ENCODE results near the gene SEC22C. TPM values are rescaled to one million over a fixed set of nuclear protein-coding genes. Genes with fewer than 3 reads are reported as not detected.

The SEC22C gene
- total and polyA plus RNA-seq, 2 of the 13 experiments (the other 11 are each of a cell fraction or from before 2014, with no cell fraction given): 20.0 to 40.0 TPM

DNA sequence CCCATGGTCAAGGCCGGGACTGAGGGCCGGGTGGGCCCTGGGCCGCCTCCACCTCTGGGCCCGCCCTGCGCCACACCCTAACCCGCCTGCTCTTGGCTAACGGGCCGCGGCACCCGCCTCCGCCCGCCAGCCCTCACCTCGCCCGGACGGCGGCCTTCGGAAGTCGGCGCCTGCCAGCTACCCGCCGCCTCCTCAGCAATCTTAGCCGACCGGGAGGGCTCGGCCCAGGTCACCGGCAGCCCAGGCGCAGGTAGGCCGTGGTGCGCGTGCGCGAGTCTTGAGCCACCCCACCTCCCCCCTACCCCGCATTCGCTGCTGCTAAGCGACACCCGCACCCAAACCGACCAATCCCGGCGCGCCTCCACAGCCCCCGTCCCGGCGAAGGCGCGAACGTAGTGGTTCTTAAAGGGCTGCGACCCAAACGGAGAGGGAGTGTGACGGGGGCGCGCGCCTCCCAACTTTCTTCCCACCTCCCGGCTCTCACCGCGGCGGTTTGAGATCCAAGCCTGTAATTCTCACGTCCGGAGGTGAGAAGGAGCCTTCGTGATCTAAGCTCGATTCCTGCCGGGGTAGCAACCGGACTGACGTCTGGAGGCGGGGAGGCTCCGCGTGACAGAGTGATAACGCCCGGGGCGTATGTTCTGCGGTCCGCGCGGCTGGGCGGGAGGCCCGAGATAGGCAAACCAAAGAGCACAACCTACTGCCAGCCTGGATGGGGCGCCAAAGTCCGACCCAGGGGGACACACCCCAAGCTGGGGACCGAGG lies at the start of gene SEC22C (continued):
- TF ChIP-seq MED13 (CRISPR knock-in tag; IDR thresholded peaks at IDR 0.05): no peak
- TF ChIP-seq KLF13 (CRISPR knock-in tag; IDR thresholded peaks at IDR 0.05): no peak
- TF ChIP-seq GPN1 (CRISPR knock-in tag; IDR thresholded peaks at IDR 0.05; ENCODE audit: borderline replicate concordance): no peak
- 0 out of 2 replicates have a peak, but pooled peaks have one; percentile 85 for TF ChIP-seq ZBTB10 (CRISPR knock-in tag; IDR thresholded peaks at IDR 0.05; ENCODE audit: borderline replicate concordance)
- TF ChIP-seq ZNF83 (CRISPR knock-in tag; IDR thresholded peaks at IDR 0.05; ENCODE audit: borderline replicate concordance): no peak
- TF ChIP-seq BHLHE40 (IDR thresholded peaks at IDR 0.05; ENCODE audit: low read length): no peak
- peak; percentile 79 for TF ChIP-seq HDAC1 (CRISPR knock-in tag; IDR thresholded peaks at IDR 0.05)
- peak; percentile 80 for TF ChIP-seq ARNTL (CRISPR knock-in tag; IDR thresholded peaks at IDR 0.05)
- no peak for TF ChIP-seq ZBTB1 (CRISPR knock-in tag; IDR thresholded peaks at IDR 0.05; ENCODE audit: borderline replicate concordance)
- no peak for TF ChIP-seq ZNF629 (CRISPR knock-in tag; conservative IDR thresholded peaks at IDR 0.05)
- TF ChIP-seq FOSL2 (CRISPR knock-in tag; IDR thresholded peaks at IDR 0.05): peak; percentile 20; the same call in 1 of the 2 replicates
- TF ChIP-seq ZNF670 (CRISPR knock-in tag; IDR thresholded peaks at IDR 0.05; ENCODE audit: borderline replicate concordance): no peak
- TF ChIP-seq ZNF121 (CRISPR knock-in tag; IDR thresholded peaks at IDR 0.05): no peak
- TF ChIP-seq ZFP37 (CRISPR knock-in tag; IDR thresholded peaks at IDR 0.05; ENCODE audit: borderline replicate concordance): no peak
- no peak for TF ChIP-seq ZNF142 (CRISPR knock-in tag; IDR thresholded peaks at IDR 0.05)
- no peak for TF ChIP-seq ZBTB4 (CRISPR knock-in tag; IDR thresholded peaks at IDR 0.05; ENCODE audit: borderline replicate concordance)
- peak; percentile 74; the same call in 1 of the 2 replicates for TF ChIP-seq SAFB2 (CRISPR knock-in tag; IDR thresholded peaks at IDR 0.05; ENCODE audit: borderline replicate concordance, low read depth)

All from HepG2 (cell line).